B cell (primary cell): ENCODE data around the gene CEL. TPM values are rescaled to one million over a fixed set of nuclear protein-coding genes. Genes with fewer than 3 reads are reported as not detected.

Experiments used
- ATAC-seq: fragments of 200-7000 bp; cut with Tn5 transposase; one replicate; pipeline ENCODE4 v1.10.0; 2021; ENCODE audit warnings: low read depth, mild to moderate bottlenecking, moderate number of reproducible peaks, moderate library complexity
- CTCF ChIA-PET: fragments of 350-600 bp; sonication (Branson Sonifier 250); formaldehyde crosslinking; loops from one replicate; lab custom pipeline; 2021; ENCODE audit warnings: antibody characterized with exemption, inconsistent platforms; lab: Charles Lee
- POLR2A ChIA-PET: fragments of 350-600 bp; sonication (Branson Sonifier 250); formaldehyde crosslinking; loops from one replicate; lab custom pipeline; 2021; ENCODE audit warnings: antibody characterized with exemption; lab: Charles Lee
- DNase-seq: peaks from one replicate; pipeline ENCODE4 v3.0.0; 2013
- H2AFZ ChIP-seq: 2 replicates; pipeline ENCODE4 v1.6.1; 2012; ENCODE audit warnings: mild to moderate bottlenecking, low read depth, low read length; ENCODE audit not compliant: insufficient read depth, poor library complexity, severe bottlenecking
- H3K27ac ChIP-seq, 2 donors: 1 replicate in 1 of 2; 2 replicates in 1 of 2; pipeline ENCODE4 v1.5.1; 2012 to 2013; ENCODE audit warnings: low read length in 2 of 2, mild to moderate bottlenecking in 2 of 2, moderate library complexity in 1 of 2
- H3K27me3 ChIP-seq, 4 experiments: fragments of 200-600 bp in 1 of 4; sonication (generic) in 1 of 4; replicated peaks in 1 of 4; 1 replicate in 2 of 4; 2 replicates in 2 of 4; pipeline versions ENCODE4 v1.6.1 to v1.7.0; 2013 to 2016; ENCODE audit warnings: low read length in 3 of 4, mild to moderate bottlenecking in 2 of 4, mixed read lengths in 1 of 4, moderate library complexity in 1 of 4; ENCODE audit not compliant: insufficient read depth in 4 of 4, control insufficient read depth in 3 of 4; ENCODE audit errors: control extremely low read depth in 1 of 4
- H3K36me3 ChIP-seq, 2 experiments: replicated peaks in 1 of 2; 1 replicate in 1 of 2; 2 replicates in 1 of 2; pipeline versions ENCODE4 v1.6.1 to v1.7.1; 2013; ENCODE audit warnings: low read length in 1 of 2; ENCODE audit not compliant: insufficient read depth in 2 of 2, control insufficient read depth in 1 of 2; ENCODE audit errors: control extremely low read depth in 1 of 2, extremely low read depth in 1 of 2
- H3K4me1 ChIP-seq, 2 donors: fragments of 200-600 bp in 1 of 2; sonication (generic) in 1 of 2; 1 replicate in 1 of 2; 2 replicates in 1 of 2; pipeline versions ENCODE4 v1.5.1 to v1.6.1; 2013 to 2017; ENCODE audit warnings: low read length in 2 of 2; ENCODE audit not compliant: control insufficient read depth in 2 of 2, insufficient read depth in 2 of 2
- H3K4me2 ChIP-seq: replicated peaks from 2 replicates; pipeline ENCODE3; 2012; ENCODE audit warnings: mild to moderate bottlenecking, low read depth, low read length; ENCODE audit not compliant: poor library complexity, severe bottlenecking
- H3K4me3 ChIP-seq, 5 experiments: fragments of 200-600 bp in 1 of 5; sonication (generic) in 1 of 5; 1 replicate in 3 of 5; 2 replicates in 2 of 5; pipeline versions ENCODE4 v1.5.1 to v1.7.0; 2011 to 2016; ENCODE audit warnings: low read length in 4 of 5, mild to moderate bottlenecking in 4 of 5, low read depth in 2 of 5, control low read depth in 1 of 5, moderate library complexity in 1 of 5; ENCODE audit not compliant: insufficient read depth in 1 of 5; ENCODE audit errors: control extremely low read depth in 1 of 5, extremely low read depth in 1 of 5
- H3K79me2 ChIP-seq: fragments of 200-600 bp; sonication (generic); one replicate; pipeline ENCODE4 v1.6.0; 2016; ENCODE audit warnings: low read length; ENCODE audit not compliant: control insufficient read depth, insufficient read depth
- H3K9ac ChIP-seq: fragments of 200-600 bp; sonication (generic); 2 replicates; pipeline ENCODE4 v1.6.1; 2017; ENCODE audit warnings: mild to moderate bottlenecking, low read length, moderate library complexity
- H3K9me3 ChIP-seq, 3 donors: one replicate each; pipeline versions ENCODE4 v1.6.1 to v1.7.1; 2013; ENCODE audit warnings: low read length in 2 of 3; ENCODE audit not compliant: control insufficient read depth in 2 of 3, insufficient read depth in 1 of 3; ENCODE audit errors: control extremely low read depth in 1 of 3
- H4K20me1 ChIP-seq: 2 replicates; pipeline ENCODE4 v1.6.0; 2012; ENCODE audit warnings: mild to moderate bottlenecking, low read length; ENCODE audit not compliant: insufficient read depth, control insufficient read depth, poor library complexity, severe bottlenecking
- H3K27ac Mint-ChIP-seq: one replicate; pipeline ENCODE4 v1.8.0; 2021; ENCODE audit warnings: mixed read lengths
- H3K27me3 Mint-ChIP-seq: one replicate; pipeline ENCODE4 v1.8.0; 2021; ENCODE audit warnings: mixed read lengths
- H3K4me1 Mint-ChIP-seq: one replicate; pipeline ENCODE4 v1.8.0; 2021; ENCODE audit warnings: mixed read lengths
- H3K4me3 Mint-ChIP-seq: one replicate; pipeline ENCODE4 v1.8.0; 2021; ENCODE audit warnings: mixed read lengths
- H3K9me3 Mint-ChIP-seq: one replicate; pipeline ENCODE4 v1.8.0; 2022; ENCODE audit warnings: mixed read lengths; ENCODE audit not compliant: insufficient read depth
- CTCF ChIP-seq: fragments of 200-600 bp; IDR thresholded peaks from one replicate; pipeline ENCODE4 v1.8.0; 2022; ENCODE audit warnings: antibody characterized with exemption, mild to moderate bottlenecking
- EZH2 ChIP-seq: IDR thresholded peaks from 2 replicates; pipeline ENCODE4 v1.6.1; 2012; ENCODE audit warnings: borderline replicate concordance, low read depth, mild to moderate bottlenecking, moderate library complexity, low read length; ENCODE audit not compliant: insufficient read depth, poor library complexity, severe bottlenecking
- WGBS: methylation state at CpG from one replicate; pipeline ENCODE4 v1.1.5; 2013; ENCODE audit warnings: missing lambda C conversion rate; ENCODE audit not compliant: insufficient coverage; 5-methylcytosine and 5-hydroxymethylcytosine counted together
- intact Hi-C: fragments of 100-400 bp; cut with micrococcal nuclease; formaldehyde crosslinking; loops from one replicate; pipeline ENCODE4 v1.10.0; 2022
- polyA plus RNA-seq: library from polyadenylated mRNA; depleted of rRNA; stranded (reverse); fragments of >200 nt; gene quantifications from 2 replicates; pipeline ENCODE4 v1.2.3, GENCODE V29; 2012
- total RNA-seq, 2 donors: library from RNA; stranded (reverse); fragments of 120-200 nt in 1 of 2; gene quantifications; 1 replicate in 1 of 2; 2 replicates in 1 of 2; pipeline versions ENCODE4 v1.2.3 to v1.2.4, GENCODE V29; 2013 to 2022

The CEL gene
- total and polyA plus RNA-seq, 2 donors (not counting 1 experiment from before 2014, with no cell fraction given): 0.51 to 0.57 TPM

DNA sequence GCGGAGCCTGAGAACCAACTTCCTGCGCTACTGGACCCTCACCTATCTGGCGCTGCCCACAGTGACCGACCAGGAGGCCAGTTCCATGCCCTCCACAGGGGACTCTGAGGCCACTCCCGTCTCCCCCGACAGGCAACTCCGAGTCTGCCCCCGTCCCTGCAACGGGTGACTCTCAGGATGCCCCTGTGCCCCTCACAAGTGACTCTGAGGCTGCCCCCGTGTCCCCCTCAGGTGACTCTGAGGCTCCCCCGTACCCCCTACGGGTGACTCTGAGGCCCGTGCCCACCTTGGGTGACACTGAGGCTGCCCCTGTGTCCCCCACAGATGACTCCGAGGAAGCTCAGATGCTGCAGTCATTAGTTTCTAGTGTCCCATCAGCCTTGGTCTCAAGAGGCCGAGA is 25.1 kb downstream of the CEL start:
- 84% methylated on average over 14 of the region's 15 CpGs for WGBS
- Histone ChIP-seq H3K4me1 (no peaks in the 10 kb centered on the region), H3K4me3 (no peak overlapping the region), H4K20me1 (no peaks in the 10 kb centered on the region), H3K36me3 (no peaks in the 10 kb centered on the region), H3K79me2 (no peaks in the 10 kb centered on the region), H3K9me3 (no peaks in the 10 kb centered on the region), H2AFZ (no peak overlapping the region), H3K9ac (no peak overlapping the region), H3K4me2 (no peak overlapping the region), H3K27ac (no peak overlapping the region), H3K27me3 (no peaks in the 10 kb centered on the region)
- Mint-ChIP-seq H3K4me3 (no peak overlapping the region), H3K4me1 (no peaks in the 10 kb centered on the region), H3K27me3 (no peaks in the 10 kb centered on the region), H3K9me3 (no peaks in the 10 kb centered on the region), H3K27ac (no peak overlapping the region)
- DNase-seq (no peak), ATAC-seq (no peak)
- intact Hi-C loops: no loop called here
- ChIA-PET CTCF (no interaction called here), POLR2A (no interaction called here)
- TF ChIP-seq EZH2 (no peak), CTCF (no peak)

DNA sequence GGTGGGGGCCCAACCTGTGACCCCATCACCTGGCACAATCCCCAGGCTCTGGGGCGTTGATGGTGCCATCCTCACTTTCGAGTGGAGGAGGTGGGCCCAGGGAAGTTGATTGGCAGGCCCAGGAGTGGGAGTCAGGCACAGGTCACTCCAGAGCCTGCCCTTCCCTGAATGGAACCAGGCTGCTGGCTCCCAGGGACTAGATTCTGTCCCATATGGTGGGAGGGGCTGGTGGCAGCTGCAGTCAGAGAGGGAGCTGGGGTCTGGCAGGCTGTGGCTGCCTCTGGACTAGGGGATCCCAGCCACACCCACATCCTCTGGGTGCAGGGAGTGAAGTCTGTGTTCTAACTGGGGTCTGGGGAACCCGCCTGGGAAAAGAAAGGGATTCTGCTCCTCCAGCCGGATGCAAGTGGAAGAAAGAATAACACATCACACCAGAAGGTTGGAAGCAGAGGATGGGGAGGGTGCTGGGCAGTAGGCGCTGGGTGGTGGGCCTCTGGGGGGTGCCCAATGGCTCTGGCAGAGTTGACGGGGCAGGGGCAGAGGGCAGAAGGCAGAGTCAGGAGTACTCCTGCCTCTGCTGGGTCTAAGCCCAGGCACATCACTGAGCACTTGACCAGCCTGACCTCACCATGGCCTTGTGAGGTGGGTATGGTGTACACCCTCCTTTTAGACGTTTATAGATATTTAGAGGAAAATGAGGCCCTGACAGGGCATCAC is 25.8 kb downstream of the CEL start:
- no peak overlapping the region for H3K4me2 ChIP-seq
- WGBS: 82% methylated on average over 4 of the region's 7 CpGs
- no peak overlapping the region for H3K4me3 ChIP-seq
- POLR2A ChIA-PET: no interaction called here
- no peak overlapping the region for H3K9ac ChIP-seq
- H3K9me3 Mint-ChIP-seq: no peaks in the 10 kb centered on the region
- H3K27me3 Mint-ChIP-seq: no peaks in the 10 kb centered on the region
- no peaks in the 10 kb centered on the region for H3K79me2 ChIP-seq
- no peaks in the 10 kb centered on the region for H4K20me1 ChIP-seq
- no peak for ATAC-seq
- H3K4me1 Mint-ChIP-seq: no peaks in the 10 kb centered on the region
- CTCF ChIA-PET: no interaction called here
- DNase-seq: no peak
- TF ChIP-seq EZH2 (no peak), CTCF (no peak)
- no peaks in the 10 kb centered on the region for H3K36me3 ChIP-seq
- H3K27ac Mint-ChIP-seq: no peak overlapping the region
- H3K9me3 ChIP-seq: no peaks in the 10 kb centered on the region
- no peak overlapping the region for H2AFZ ChIP-seq
- no peaks in the 10 kb centered on the region for H3K27me3 ChIP-seq
- intact Hi-C loops: no loop called here
- H3K4me3 Mint-ChIP-seq: no peak overlapping the region
- no peak overlapping the region for H3K27ac ChIP-seq
- H3K4me1 ChIP-seq: no peaks in the 10 kb centered on the region
